CD14-positive monocyte (primary cell): ENCODE results near the gene PLEKHN1. TPM values are rescaled to one million over a fixed set of nuclear protein-coding genes. Genes with fewer than 3 reads are reported as not detected.

Experiments
- DNase-seq, 3 donors: peaks; one replicate each; pipeline ENCODE4 v3.0.0-alpha.2; 2011 to 2022
- H2AFZ ChIP-seq: 2 replicates; pipeline ENCODE4 v1.6.0; 2012; ENCODE audit warnings: mild to moderate bottlenecking, low read depth, low read length, inconsistent platforms; ENCODE audit not compliant: insufficient read depth, poor library complexity, severe bottlenecking
- H3K27ac ChIP-seq, 2 donors: 1 replicate in 1 of 2; 2 replicates in 1 of 2; pipeline ENCODE4 v1.5.1; 2012 to 2013; ENCODE audit warnings: low read length in 2 of 2, control low read depth in 1 of 2, inconsistent platforms in 1 of 2, low read depth in 1 of 2, mild to moderate bottlenecking in 1 of 2
- H3K27me3 ChIP-seq, 2 donors: one replicate each; pipeline versions ENCODE4 v1.6.0 to v1.6.1; 2011 to 2013; ENCODE audit warnings: low read length in 2 of 2; ENCODE audit not compliant: control insufficient read depth in 2 of 2, insufficient read depth in 2 of 2
- H3K36me3 ChIP-seq, 2 donors: replicated peaks in 1 of 2; 1 replicate in 1 of 2; 2 replicates in 1 of 2; pipeline versions ENCODE4 v1.5.1 to v1.6.1; 2012 to 2013; ENCODE audit warnings: low read length in 2 of 2, control low read depth in 1 of 2, inconsistent platforms in 1 of 2, mild to moderate bottlenecking in 1 of 2; ENCODE audit not compliant: insufficient read depth in 2 of 2, control insufficient read depth in 1 of 2
- H3K4me1 ChIP-seq, 2 donors: 1 replicate in 1 of 2; 2 replicates in 1 of 2; pipeline versions ENCODE4 v1.5.1 to v1.6.1; 2012 to 2013; ENCODE audit warnings: low read length in 2 of 2, control low read depth in 1 of 2, inconsistent platforms in 1 of 2, mild to moderate bottlenecking in 1 of 2, moderate library complexity in 1 of 2; ENCODE audit not compliant: insufficient read depth in 2 of 2, control insufficient read depth in 1 of 2
- H3K4me2 ChIP-seq: replicated peaks from 2 replicates; pipeline ENCODE3; 2012; ENCODE audit warnings: low read length, moderate library complexity, mild to moderate bottlenecking; ENCODE audit not compliant: poor library complexity, severe bottlenecking; ENCODE audit errors: extremely low read depth
- H3K4me3 ChIP-seq, 3 experiments: fragments of 200-600 bp in 1 of 3; sonication (generic) in 1 of 3; replicated peaks in 1 of 3; 1 replicate in 2 of 3; 2 replicates in 1 of 3; pipeline ENCODE4 v1.5.1; 2011 to 2013; ENCODE audit warnings: low read length in 3 of 3, mild to moderate bottlenecking in 3 of 3, control low read depth in 2 of 3, low read depth in 2 of 3, inconsistent platforms in 1 of 3, moderate library complexity in 1 of 3
- H3K79me2 ChIP-seq: 2 replicates; pipeline ENCODE4 v1.6.0; 2012; ENCODE audit warnings: mild to moderate bottlenecking, control low read depth, inconsistent platforms, low read length, moderate library complexity; ENCODE audit not compliant: insufficient read depth
- H3K9ac ChIP-seq: 2 replicates; pipeline ENCODE4 v1.6.0; 2017; ENCODE audit warnings: low read length, mild to moderate bottlenecking; ENCODE audit not compliant: insufficient read depth, poor library complexity, severe bottlenecking
- H3K9me3 ChIP-seq, 2 donors: replicated peaks in 1 of 2; 1 replicate in 1 of 2; 2 replicates in 1 of 2; pipeline versions ENCODE4 v1.5.1 to v1.6.1; 2012 to 2013; ENCODE audit warnings: low read length in 2 of 2, control low read depth in 1 of 2; ENCODE audit not compliant: control insufficient read depth in 1 of 2, insufficient read depth in 1 of 2
- H4K20me1 ChIP-seq: 2 replicates; pipeline ENCODE4 v1.6.0; 2012; ENCODE audit warnings: mild to moderate bottlenecking, low read length, control low read depth, moderate library complexity; ENCODE audit not compliant: insufficient read depth
- H3K27ac Mint-ChIP-seq, 7 donors: one replicate each; pipeline ENCODE4 v1.8.0; 2020; ENCODE audit warnings: mild to moderate bottlenecking in 7 of 7, mixed read lengths in 7 of 7, moderate library complexity in 6 of 7, inconsistent platforms in 2 of 7
- H3K27me3 Mint-ChIP-seq, 3 donors: one replicate each; pipeline ENCODE4 v1.8.0; 2021 to 2022; ENCODE audit warnings: low read depth in 3 of 3, mild to moderate bottlenecking in 3 of 3, mixed read lengths in 3 of 3, moderate library complexity in 3 of 3, inconsistent platforms in 1 of 3
- H3K36me3 Mint-ChIP-seq, 2 donors: one replicate each; pipeline ENCODE4 v1.8.0; 2020; ENCODE audit warnings: mixed read lengths in 2 of 2, inconsistent platforms in 1 of 2, mild to moderate bottlenecking in 1 of 2
- H3K4me1 Mint-ChIP-seq: one replicate; pipeline ENCODE4 v1.8.0; 2020; ENCODE audit warnings: mild to moderate bottlenecking, mixed read lengths
- H3K4me3 Mint-ChIP-seq, 2 donors: one replicate each; pipeline ENCODE4 v1.8.0; 2020; ENCODE audit warnings: mild to moderate bottlenecking in 2 of 2, mixed read lengths in 2 of 2, moderate library complexity in 1 of 2
- H3K9me3 Mint-ChIP-seq, 7 donors: one replicate each; pipeline ENCODE4 v1.8.0; 2020 to 2022; ENCODE audit warnings: mixed read lengths in 7 of 7, mild to moderate bottlenecking in 6 of 7, moderate library complexity in 6 of 7, inconsistent platforms in 2 of 7
- CTCF ChIP-seq: fragments of 200-600 bp; IDR thresholded peaks from one replicate; pipeline ENCODE4 v1.8.0; 2022; ENCODE audit warnings: antibody characterized with exemption, mild to moderate bottlenecking
- WGBS: methylation state at CpG from one replicate; pipeline ENCODE4 v1.1.5; 2013; ENCODE audit warnings: missing lambda C conversion rate; ENCODE audit not compliant: insufficient coverage; 5-methylcytosine and 5-hydroxymethylcytosine counted together
- intact Hi-C, 2 donors: fragments of 100-400 bp; cut with micrococcal nuclease; formaldehyde crosslinking; loops; one replicate each; pipeline versions ENCODE4 v1.15.0 to v1.15.1; 2023
- polyA plus RNA-seq, 3 donors: library from polyadenylated mRNA; depleted of rRNA in 1 of 3; unstranded in 2 of 3; stranded (reverse) in 1 of 3; fragments of 300-500 nt in 2 of 3; fragments of >200 nt in 1 of 3; fragmentation: Illumina TruSeq in 2 of 3; gene quantifications; 1 replicate in 2 of 3; 2 replicates in 1 of 3; pipeline ENCODE4 v1.2.3, GENCODE V29; 2012 to 2021

The PLEKHN1 gene
- polyA plus RNA-seq, 3 donors, result 0.21 to 1.5 (median 0.62) TPM

- peaks cover 3 to 11% of the 10 kb centered on the region in 2 donors for H3K27me3 ChIP-seq
Measured at GRCh38 chr1:947958-948357, 18.3 kb upstream of the PLEKHN1 start.

GRCh38 chr1:950268-950667, 16.0 kb upstream of the PLEKHN1 start:
- WGBS, result 98% methylated on average over 9 of the region's 9 CpGs

More at GRCh38 chr1:947958-948357, 18.3 kb upstream of the PLEKHN1 start:
- Histone ChIP-seq H3K4me1 (peaks cover 0 to under 1% of the 10 kb centered on the region in 2 donors), H3K27ac (no peak overlapping the region), H3K9ac (no peak overlapping the region), H2AFZ (no peak overlapping the region), H3K4me2 (no peak overlapping the region), H4K20me1 (peaks cover 40% of the 10 kb centered on the region), H3K4me3 (no peak overlapping the region), H3K36me3 (peaks cover 82 to 86% of the 10 kb centered on the region in 2 donors), H3K9me3 (no peaks in the 10 kb centered on the region), H3K79me2 (no peaks in the 10 kb centered on the region)
- no peak for DNase-seq
- TF ChIP-seq CTCF, result no peak
- 98% methylated on average over 13 of the region's 15 CpGs for WGBS
- intact Hi-C loops, result no loop called here
- H3K4me3 Mint-ChIP-seq, result no peak overlapping the region
- H3K9me3 Mint-ChIP-seq, result peaks cover 0 to 4% (median 0%) of the 10 kb centered on the region in 7 donors
- H3K4me1 Mint-ChIP-seq, result no peaks in the 10 kb centered on the region
- H3K27me3 Mint-ChIP-seq, result peaks cover 13 to 16% (median 13%) of the 10 kb centered on the region in 3 donors
- H3K36me3 Mint-ChIP-seq, result peaks cover 78 to 94% of the 10 kb centered on the region in 2 donors
- no peak overlapping the region for H3K27ac Mint-ChIP-seq

More at GRCh38 chr1:950268-950667, 16.0 kb upstream of the PLEKHN1 start:
- no peaks in the 10 kb centered on the region for H3K27me3 ChIP-seq
- Mint-ChIP-seq H3K4me1 (peaks cover 4% of the 10 kb centered on the region), H3K27me3 (peaks cover 0 to 6% (median 3%) of the 10 kb centered on the region in 3 donors), H3K36me3 (peaks cover 86 to 99% of the 10 kb centered on the region in 2 donors), H3K27ac (no peak overlapping the region), H3K4me3 (no peak overlapping the region), H3K9me3 (no peaks in the 10 kb centered on the region)
- no peaks in the 10 kb centered on the region for H3K79me2 ChIP-seq
- no peaks in the 10 kb centered on the region for H3K9me3 ChIP-seq
- TF ChIP-seq CTCF, result no peak
- H2AFZ ChIP-seq, result no peak overlapping the region
- H3K36me3 ChIP-seq, result peaks cover 96 to 100% of the 10 kb centered on the region in 2 donors
- peaks cover 0 to 6% of the 10 kb centered on the region in 2 donors for H3K4me1 ChIP-seq
- H3K27ac ChIP-seq, result no peak overlapping the region
- no peak for DNase-seq
- no peak overlapping the region for H3K4me3 ChIP-seq
- intact Hi-C loops, result no loop called here
- peaks cover 42% of the 10 kb centered on the region for H4K20me1 ChIP-seq
- H3K9ac ChIP-seq, result no peak overlapping the region
- no peak overlapping the region for H3K4me2 ChIP-seq
